WTC11 (cell line): ENCODE data around the gene GARIN3. TPM values are rescaled to one million over a fixed set of nuclear protein-coding genes. Genes with fewer than 3 reads are reported as not detected.

ENCODE experiments used
- ATAC-seq: fragments of 200-7000 bp; cut with Tn5 transposase; 2 replicates; pipeline ENCODE4 v1.10.0; 2021; ENCODE audit warnings: mild to moderate bottlenecking, moderate library complexity
- CTCF ChIA-PET: fragments of 300-600 bp; sonication (Branson Sonifier 250); formaldehyde crosslinking; loops from one replicate; lab custom pipeline; 2021; ENCODE audit warnings: antibody characterized with exemption; lab: Charles Lee
- POLR2A ChIA-PET: fragments of 350-600 bp; sonication (Branson Sonifier 250); formaldehyde crosslinking; loops from one replicate; lab custom pipeline; 2021; ENCODE audit warnings: antibody characterized with exemption; lab: Charles Lee
- DNase-seq: peaks from one replicate; pipeline ENCODE4 v3.0.0; 2021; ENCODE audit warnings: low spot score
- H3K27ac Mint-ChIP-seq: 2 replicates; pipeline ENCODE4 v1.8.0; 2021; ENCODE audit warnings: mixed read lengths
- H3K27me3 Mint-ChIP-seq: 2 replicates; pipeline ENCODE4 v1.8.0; 2021; ENCODE audit warnings: low read depth, mild to moderate bottlenecking, moderate library complexity, mixed read lengths
- H3K36me3 Mint-ChIP-seq: 2 replicates; pipeline ENCODE4 v1.8.0; 2021; ENCODE audit warnings: mixed read lengths
- H3K4me1 Mint-ChIP-seq: 2 replicates; pipeline ENCODE4 v1.8.0; 2022; ENCODE audit warnings: mixed read lengths
- H3K4me3 Mint-ChIP-seq: 2 replicates; pipeline ENCODE4 v1.8.0; 2021; ENCODE audit warnings: mild to moderate bottlenecking, moderate library complexity, mixed read lengths
- H3K9me3 Mint-ChIP-seq: 2 replicates; pipeline ENCODE4 v1.8.0; 2021; ENCODE audit warnings: mixed read lengths
- AFF4 ChIP-seq: sonication (generic); formaldehyde crosslinking; IDR thresholded peaks from 2 replicates; pipeline ENCODE4 v1.8.1; 2023; ENCODE audit warnings: mild to moderate bottlenecking, missing genetic modification reagents, borderline replicate concordance
- ATF2 ChIP-seq: sonication (generic); formaldehyde crosslinking; IDR thresholded peaks from 2 replicates; pipeline ENCODE4 v1.8.1; 2022; ENCODE audit warnings: low read depth, missing genetic modification reagents, borderline replicate concordance
- CBFB ChIP-seq: sonication (generic); formaldehyde crosslinking; IDR thresholded peaks from 2 replicates; pipeline ENCODE4 v1.8.1; 2022; ENCODE audit warnings: mild to moderate bottlenecking, low read depth, missing genetic modification reagents
- ETV6 ChIP-seq: sonication (generic); formaldehyde crosslinking; IDR thresholded peaks from 2 replicates; pipeline ENCODE4 v1.8.1; 2022; ENCODE audit warnings: mild to moderate bottlenecking, missing genetic modification reagents
- GABPB1 ChIP-seq: sonication (generic); formaldehyde crosslinking; IDR thresholded peaks from 2 replicates; pipeline ENCODE4 v1.8.1; 2023; ENCODE audit warnings: mild to moderate bottlenecking, missing genetic modification reagents
- KAT7 ChIP-seq: sonication (generic); formaldehyde crosslinking; IDR thresholded peaks from 2 replicates; pipeline ENCODE4 v1.8.1; 2023; ENCODE audit warnings: missing genetic modification reagents, mild to moderate bottlenecking, borderline replicate concordance
- NFATC4 ChIP-seq: fragments of 250-450 bp; sonication (Bioruptor Pico); IDR thresholded peaks from 2 replicates; pipeline ENCODE4 v1.9.0; 2021; ENCODE audit warnings: mild to moderate bottlenecking
- NR3C1 ChIP-seq: sonication (generic); formaldehyde crosslinking; conservative IDR thresholded peaks from 2 replicates; pipeline ENCODE4 v1.8.1; 2023; ENCODE audit warnings: low read depth, mild to moderate bottlenecking, missing genetic modification reagents
- OVOL2 ChIP-seq: fragments of 250-450 bp; sonication (Bioruptor Pico); IDR thresholded peaks from 2 replicates; pipeline ENCODE4 v1.9.0; 2021; ENCODE audit warnings: mild to moderate bottlenecking, borderline replicate concordance
- RORB ChIP-seq: fragments of 250-450 bp; sonication (Bioruptor Pico); IDR thresholded peaks from 2 replicates; pipeline ENCODE4 v1.9.0; 2021; ENCODE audit warnings: mild to moderate bottlenecking
- SMAD3 ChIP-seq: sonication (generic); formaldehyde crosslinking; IDR thresholded peaks from 2 replicates; pipeline ENCODE4 v1.8.0; 2022; ENCODE audit warnings: missing genetic modification reagents, mild to moderate bottlenecking, borderline replicate concordance
- TP53 ChIP-seq: sonication (generic); formaldehyde crosslinking; IDR thresholded peaks from 2 replicates; pipeline ENCODE4 v1.8.1; 2023; ENCODE audit warnings: mild to moderate bottlenecking, missing genetic modification reagents
- ZBTB43 ChIP-seq: sonication (generic); formaldehyde crosslinking; IDR thresholded peaks from 2 replicates; pipeline ENCODE4 v1.8.1; 2023; ENCODE audit warnings: mild to moderate bottlenecking, missing genetic modification reagents
- ZNF138 ChIP-seq: sonication (generic); formaldehyde crosslinking; conservative IDR thresholded peaks from 2 replicates; pipeline ENCODE4 v1.8.1; 2022; ENCODE audit warnings: mild to moderate bottlenecking, moderate library complexity, missing genetic modification reagents
- ZNF416 ChIP-seq: fragments of 250-450 bp; sonication (Bioruptor Pico); IDR thresholded peaks from 2 replicates; pipeline ENCODE4 v1.9.0; 2021; ENCODE audit warnings: mild to moderate bottlenecking, inconsistent platforms
- ZNF425 ChIP-seq: fragments of 250-450 bp; sonication (Bioruptor Pico); conservative IDR thresholded peaks from 2 replicates; pipeline ENCODE4 v1.9.0; 2021; ENCODE audit warnings: mild to moderate bottlenecking
- ZNF532 ChIP-seq: fragments of 250-450 bp; sonication (Bioruptor Pico); IDR thresholded peaks from 2 replicates; pipeline ENCODE4 v1.9.0; 2021; ENCODE audit warnings: mild to moderate bottlenecking, borderline replicate concordance
- ZSCAN18 ChIP-seq: fragments of 250-450 bp; sonication (Bioruptor Pico); IDR thresholded peaks from 2 replicates; pipeline ENCODE4 v2.1.2; 2022; ENCODE audit warnings: mild to moderate bottlenecking, moderate library complexity
- total RNA-seq: library from RNA; stranded (reverse); gene quantifications from 3 replicates; pipeline ENCODE4 v1.2.3, GENCODE V29; 2021

GARIN3 gene
- total RNA-seq, 1 experiment from 2014 or later, result not detected

GRCh38 chr5:157159209-157159751 is 6.8 kb downstream of the GARIN3 start (continued):
- TF ChIP-seq ZSCAN18 (CRISPR knock-in tag) (no peak), ZNF425 (CRISPR knock-in tag) (no peak), ATF2 (CRISPR knock-in tag) (no peak), TP53 (CRISPR knock-in tag) (no peak), OVOL2 (no peak)

GRCh38 chr5:157157293-157157891 is 8.7 kb downstream of the GARIN3 start:
- DNase-seq (no peak), ATAC-seq (no peak)
- ChIA-PET POLR2A (no interaction called here), CTCF (interaction anchor here (0.7 kb wide), 1 partner anchor 895 kb away, joined by 3 read pairs; no protein-coding TSS in a partner anchor)
- Mint-ChIP-seq H3K4me1 (no peaks in the 10 kb centered on the region), H3K27me3 (no peaks in the 10 kb centered on the region), H3K27ac (no peak overlapping the region), H3K36me3 (no peaks in the 10 kb centered on the region), H3K4me3 (no peak overlapping the region), H3K9me3 (no peaks in the 10 kb centered on the region)
- TF ChIP-seq ZNF138 (no peak), NR3C1 (CRISPR knock-in tag) (no peak), ZNF416 (CRISPR knock-in tag) (no peak), CBFB (CRISPR knock-in tag) (no peak)

GRCh38 chr5:157155297-157155696 is 10.8 kb downstream of the GARIN3 start:
- ATAC-seq (no peak), DNase-seq (no peak)
- Mint-ChIP-seq H3K27me3 (no peaks in the 10 kb centered on the region), H3K4me3 (no peak overlapping the region), H3K36me3 (no peaks in the 10 kb centered on the region), H3K27ac (no peak overlapping the region), H3K4me1 (no peaks in the 10 kb centered on the region), H3K9me3 (no peaks in the 10 kb centered on the region)
- ChIA-PET CTCF (no interaction called here), POLR2A (no interaction called here)
- no peak for TF ChIP-seq GABPB1 (CRISPR knock-in tag)
- TF ChIP-seq ZNF532 (CRISPR knock-in tag), result no peak
- no peak for TF ChIP-seq NFATC4 (CRISPR knock-in tag)
- TF ChIP-seq ZBTB43 (CRISPR knock-in tag), result no peak
- TF ChIP-seq TP53 (CRISPR knock-in tag), result no peak
- TF ChIP-seq RORB (CRISPR knock-in tag), result no peak
- no peak for TF ChIP-seq AFF4 (CRISPR knock-in tag)
- no peak for TF ChIP-seq ETV6
- TF ChIP-seq SMAD3 (CRISPR knock-in tag), result no peak
- TF ChIP-seq KAT7, result no peak
